IMR-90 (cell line): ENCODE data around the gene AKAP5. TPM values are rescaled to one million over a fixed set of nuclear protein-coding genes. Genes with fewer than 3 reads are reported as not detected.

Experiments
- ATAC-seq: fragments of 200-7000 bp; cut with Tn5 transposase; 2 replicates; pipeline ENCODE4 v1.9.1; 2020; ENCODE audit warnings: low read depth, mild to moderate bottlenecking, moderate library complexity
- BruUV-seq: library from RNA; stranded (reverse); fragments of 400-500 nt; replicated peaks from 2 replicates; lab custom pipeline; 2021; lab: Mats Ljungman, UMichigan
- CTCF ChIA-PET: fragments of 300-600 bp; formaldehyde crosslinking; extraction: SDS; loops from one replicate; lab custom pipeline; 2021; ENCODE audit warnings: antibody characterized with exemption; lab: Yijun Ruan, JAX
- POLR2A ChIA-PET: fragments of 300-600 bp; sonication (Branson Sonifier 250); formaldehyde crosslinking; loops from one replicate; lab custom pipeline; 2022; ENCODE audit warnings: antibody characterized with exemption; ENCODE audit not compliant: unreplicated experiment; lab: Charles Lee
- DNase-seq: peaks from one replicate; pipeline ENCODE4 v3.0.0; 2013
- H2AFZ ChIP-seq: replicated peaks from 2 replicates; pipeline ENCODE3; 2013; ENCODE audit warnings: low read length, mild to moderate bottlenecking; ENCODE audit not compliant: poor library complexity
- H2AK5ac ChIP-seq: 2 replicates; pipeline ENCODE4 v1.6.1; 2013; ENCODE audit warnings: low read depth, low read length, inconsistent platforms
- H2AK9ac ChIP-seq: replicated peaks from 2 replicates; pipeline ENCODE3; 2013; ENCODE audit warnings: mild to moderate bottlenecking, low read depth, low read length, moderate library complexity; ENCODE audit not compliant: poor library complexity
- H2BK120ac ChIP-seq: 2 replicates; pipeline ENCODE4 v1.6.1; 2013; ENCODE audit warnings: low read depth, low read length, inconsistent platforms
- H2BK15ac ChIP-seq: 3 replicates; pipeline ENCODE4 v1.6.1; 2013; ENCODE audit warnings: low read depth, low read length, inconsistent platforms
- H2BK20ac ChIP-seq: 2 replicates; pipeline ENCODE4 v1.6.1; 2013; ENCODE audit warnings: low read depth, mild to moderate bottlenecking, inconsistent platforms, low read length, moderate library complexity
- H2BK5ac ChIP-seq: 2 replicates; pipeline ENCODE4 v1.6.1; 2013; ENCODE audit warnings: mild to moderate bottlenecking, low read depth, low read length, inconsistent platforms; ENCODE audit not compliant: poor library complexity, severe bottlenecking
- H3K14ac ChIP-seq: replicated peaks from 2 replicates; pipeline ENCODE4 v1.6.1; 2013; ENCODE audit warnings: low read depth, low read length, inconsistent platforms
- H3K18ac ChIP-seq: 2 replicates; pipeline ENCODE4 v1.6.1; 2013; ENCODE audit warnings: low read depth, low read length, control low read depth
- H3K23ac ChIP-seq: 2 replicates; pipeline ENCODE4 v1.6.1; 2013; ENCODE audit warnings: low read depth, low read length, inconsistent platforms
- H3K27ac ChIP-seq: 2 replicates; pipeline ENCODE4 v1.5.1; 2013; ENCODE audit warnings: mild to moderate bottlenecking, control low read depth, low read length; ENCODE audit not compliant: insufficient read depth
- H3K27me3 ChIP-seq: 2 replicates; pipeline ENCODE4 v1.6.1; 2013; ENCODE audit warnings: low read length; ENCODE audit not compliant: control insufficient read depth, insufficient read depth
- H3K36me3 ChIP-seq: 2 replicates; pipeline ENCODE4 v1.6.1; 2013; ENCODE audit warnings: low read length, mixed read lengths; ENCODE audit not compliant: control insufficient read depth, insufficient read depth
- H3K4ac ChIP-seq: 2 replicates; pipeline ENCODE4 v1.6.1; 2013; ENCODE audit warnings: low read depth, low read length, inconsistent platforms
- H3K4me1 ChIP-seq: 2 replicates; pipeline ENCODE4 v1.6.1; 2013; ENCODE audit warnings: low read length, mixed read lengths; ENCODE audit not compliant: control insufficient read depth, insufficient read depth
- H3K4me2 ChIP-seq: 2 replicates; pipeline ENCODE4 v1.6.1; 2013; ENCODE audit warnings: low read depth, mild to moderate bottlenecking, control low read depth, low read length, moderate library complexity
- H3K4me3 ChIP-seq: 2 replicates; pipeline ENCODE4 v1.5.1; 2013; ENCODE audit warnings: low read depth, mild to moderate bottlenecking, control low read depth, low read length, moderate library complexity; ENCODE audit not compliant: insufficient read depth
- H3K56ac ChIP-seq: 2 replicates; pipeline ENCODE4 v1.6.1; 2013; ENCODE audit warnings: low read length, inconsistent platforms; ENCODE audit not compliant: insufficient read depth; ENCODE audit errors: extremely low read depth
- H3K79me1 ChIP-seq, 2 experiments: 2 replicates each; pipeline ENCODE4 v1.6.1; 2013; ENCODE audit warnings: low read length in 2 of 2, inconsistent platforms in 1 of 2, low read depth in 1 of 2
- H3K9ac ChIP-seq: 2 replicates; pipeline ENCODE4 v1.6.1; 2013; ENCODE audit warnings: low read depth, low read length, control low read depth
- H3K9me1 ChIP-seq: 2 replicates; pipeline ENCODE4 v1.6.1; 2013; ENCODE audit warnings: low read length, inconsistent platforms; ENCODE audit not compliant: insufficient read depth
- H3K9me3 ChIP-seq: 2 replicates; pipeline ENCODE4 v1.6.1; 2013; ENCODE audit warnings: low read length; ENCODE audit not compliant: control insufficient read depth, insufficient read depth
- H4K20me1 ChIP-seq: 2 replicates; pipeline ENCODE4 v1.6.1; 2013; ENCODE audit warnings: low read length, inconsistent platforms; ENCODE audit not compliant: insufficient read depth
- H4K5ac ChIP-seq: 2 replicates; pipeline ENCODE4 v1.6.1; 2013; ENCODE audit warnings: mild to moderate bottlenecking, low read depth, low read length, control low read depth
- H4K8ac ChIP-seq, 2 experiments: 2 replicates each; pipeline ENCODE4 v1.6.1; 2013; ENCODE audit warnings: low read depth in 2 of 2, low read length in 2 of 2, control low read depth in 1 of 2, inconsistent platforms in 1 of 2
- H4K91ac ChIP-seq: 2 replicates; pipeline ENCODE4 v1.6.1; 2013; ENCODE audit warnings: low read depth, low read length, inconsistent platforms; ENCODE audit not compliant: insufficient read depth
- BHLHE40 ChIP-seq: fragments of 150-350 bp; IDR thresholded peaks from 2 replicates; pipeline ENCODE4 v1.6.1; 2016; ENCODE audit warnings: mild to moderate bottlenecking, low read depth, low read length
- CEBPB ChIP-seq: IDR thresholded peaks from 2 replicates; pipeline ENCODE4 v1.6.1; 2012; ENCODE audit warnings: low read depth, low read length, improper control_type of control experiment
- CHD1 ChIP-seq: IDR thresholded peaks from 2 replicates; pipeline ENCODE4 v1.6.1; 2012; ENCODE audit warnings: low read depth, low read length, improper control_type of control experiment
- FOS ChIP-seq: fragments of 150-350 bp; IDR thresholded peaks from 2 replicates; pipeline ENCODE4 v1.6.1; 2016; ENCODE audit warnings: low read depth, low read length
- MAFK ChIP-seq: IDR thresholded peaks from 2 replicates; pipeline ENCODE4 v1.6.1; 2012; ENCODE audit warnings: low read depth, low read length, improper control_type of control experiment
- MAZ ChIP-seq: IDR thresholded peaks from 2 replicates; pipeline ENCODE4 v1.6.1; 2012; ENCODE audit warnings: low read depth, mild to moderate bottlenecking, low read length, improper control_type of control experiment, moderate library complexity, borderline replicate concordance
- MXI1 ChIP-seq: IDR thresholded peaks from 2 replicates; pipeline ENCODE4 v1.6.1; 2012; ENCODE audit warnings: low read depth, mild to moderate bottlenecking, low read length, moderate library complexity, borderline replicate concordance
- NFE2L2 ChIP-seq: fragments of 150-350 bp; IDR thresholded peaks from 2 replicates; pipeline ENCODE4 v1.6.1; 2016; ENCODE audit warnings: low read depth, mild to moderate bottlenecking, low read length
- POLR2A ChIP-seq: IDR thresholded peaks from 2 replicates; pipeline ENCODE4 v1.6.1; 2012; ENCODE audit warnings: mild to moderate bottlenecking, low read depth, low read length
- RAD21 ChIP-seq: IDR thresholded peaks from 2 replicates; pipeline ENCODE4 v1.6.1; 2012; ENCODE audit warnings: low read length, improper control_type of control experiment
- RCOR1 ChIP-seq: IDR thresholded peaks from 2 replicates; pipeline ENCODE4 v1.6.1; 2012; ENCODE audit warnings: mild to moderate bottlenecking, low read length, improper control_type of control experiment; ENCODE audit not compliant: insufficient replicate concordance
- RFX5 ChIP-seq: IDR thresholded peaks from 2 replicates; pipeline ENCODE4 v1.8.0; 2012; ENCODE audit warnings: low read depth, mild to moderate bottlenecking, low read length, moderate library complexity
- SMC3 ChIP-seq: fragments of 150-350 bp; IDR thresholded peaks from 2 replicates; pipeline ENCODE4 v1.6.1; 2016; ENCODE audit warnings: low read depth, mild to moderate bottlenecking, antibody characterized with exemption, low read length, moderate library complexity
- WGBS, 2 experiments: methylation state at CpG; one replicate each; pipeline versions ENCODE4 v1.1.5 to v1.1.7; 2013; ENCODE audit warnings: missing lambda C conversion rate in 2 of 2; ENCODE audit not compliant: insufficient read length in 1 of 2; ENCODE audit errors: extremely low coverage in 2 of 2; 5-methylcytosine and 5-hydroxymethylcytosine counted together
- dilution Hi-C: fragments of 300-500 bp; cut with HindIII; formaldehyde crosslinking; loops from one replicate; pipeline ENCODE4 v1.14.3; 2018; ENCODE audit warnings: low sequenced_read_pairs; ENCODE audit not compliant: unreplicated experiment
- in situ Hi-C: fragments of 300-500 bp; cut with MboI; formaldehyde crosslinking; loops from 3 replicates; pipeline ENCODE4 v1.14.3; 2019; ENCODE audit warnings: low sequenced_read_pairs, inconsistent platforms, mixed read lengths
- intact Hi-C: fragments of 100-400 bp; cut with micrococcal nuclease; formaldehyde crosslinking; loops from 2 replicates; pipeline ENCODE4 v1.10.0; 2022
- polyA plus RNA-seq, 3 experiments: library from polyadenylated mRNA; depleted of rRNA; stranded (reverse); fragments of >200 nt; gene quantifications; 2 replicates each; pipeline ENCODE4 v1.2.3, GENCODE V29; 2012; ENCODE audit warnings: low replicate concordance in 1 of 3
- total RNA-seq: library from RNA; depleted of rRNA; stranded (reverse); fragments of >200 nt; gene quantifications from 2 replicates; pipeline ENCODE4 v1.2.3, GENCODE V29; 2012
- TF ChIP-seq, protein P1 (sequence below): fragments of 150-350 bp; IDR thresholded peaks from 2 replicates; pipeline ENCODE4 v1.6.1; 2016; ENCODE audit warnings: low read depth, mild to moderate bottlenecking, low read length, moderate library complexity, borderline replicate concordance
- TF ChIP-seq, protein P2 (sequence below): conservative IDR thresholded peaks from 2 replicates; pipeline ENCODE4 v1.5.1; 2012; ENCODE audit warnings: mild to moderate bottlenecking, low read depth, low read length, improper control_type of control experiment
- TF ChIP-seq, protein P3 (sequence below): fragments of 150-350 bp; IDR thresholded peaks from 2 replicates; pipeline ENCODE4 v1.6.1; 2017; ENCODE audit warnings: mild to moderate bottlenecking, antibody characterized with exemption, low read length, low read depth

Gene AKAP5
- total and polyA plus RNA-seq, 2 of the 4 experiments (the other 2 are of a cell fraction): 0.21 to 0.72 TPM

GRCh38 chr14:64454671-64455070 lies 10.6 kb upstream of the AKAP5 start:
- H3K36me3 ChIP-seq: peaks cover 13% of the 10 kb centered on the region
- no peak overlapping the region for H3K56ac ChIP-seq
- H2BK20ac ChIP-seq: no peak overlapping the region
- dilution Hi-C loops (no loop called here), in situ Hi-C loops (no loop called here), intact Hi-C loops (no loop called here)
- H4K91ac ChIP-seq: no peak overlapping the region
- no peak overlapping the region for H3K14ac ChIP-seq
- no peak overlapping the region for H2AK5ac ChIP-seq
- H3K4me2 ChIP-seq: no peak overlapping the region
- no TSS peak for BruUV-seq
- no peaks in the 10 kb centered on the region for H3K9me3 ChIP-seq
- no peak for ATAC-seq
- H2BK5ac ChIP-seq: no peak overlapping the region
- H3K9ac ChIP-seq: no peak overlapping the region
- H3K18ac ChIP-seq: no peak overlapping the region
- H3K4me1 ChIP-seq: no peaks in the 10 kb centered on the region
- no peaks in the 10 kb centered on the region for H4K20me1 ChIP-seq
- H2BK15ac ChIP-seq: no peak overlapping the region
- no peak overlapping the region for H4K8ac ChIP-seq
- no peak overlapping the region for H2AFZ ChIP-seq
- H3K4me3 ChIP-seq: no peak overlapping the region
- H3K79me1 ChIP-seq: no peaks in the 10 kb centered on the region
- no peak for DNase-seq
- H2AK9ac ChIP-seq: no peak overlapping the region
- no peak overlapping the region for H2BK120ac ChIP-seq
- H3K23ac ChIP-seq: no peak overlapping the region
- TF ChIP-seq CHD1: no peak
- TF ChIP-seq, protein P1, sequence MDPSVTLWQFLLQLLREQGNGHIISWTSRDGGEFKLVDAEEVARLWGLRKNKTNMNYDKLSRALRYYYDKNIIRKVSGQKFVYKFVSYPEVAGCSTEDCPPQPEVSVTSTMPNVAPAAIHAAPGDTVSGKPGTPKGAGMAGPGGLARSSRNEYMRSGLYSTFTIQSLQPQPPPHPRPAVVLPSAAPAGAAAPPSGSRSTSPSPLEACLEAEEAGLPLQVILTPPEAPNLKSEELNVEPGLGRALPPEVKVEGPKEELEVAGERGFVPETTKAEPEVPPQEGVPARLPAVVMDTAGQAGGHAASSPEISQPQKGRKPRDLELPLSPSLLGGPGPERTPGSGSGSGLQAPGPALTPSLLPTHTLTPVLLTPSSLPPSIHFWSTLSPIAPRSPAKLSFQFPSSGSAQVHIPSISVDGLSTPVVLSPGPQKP: no peak
- no peak for TF ChIP-seq MAZ
- no peak for TF ChIP-seq NFE2L2
- no peak for TF ChIP-seq RCOR1
- TF ChIP-seq POLR2A: no peak
- TF ChIP-seq MXI1: no peak
- TF ChIP-seq BHLHE40: no peak
- TF ChIP-seq, protein P2, sequence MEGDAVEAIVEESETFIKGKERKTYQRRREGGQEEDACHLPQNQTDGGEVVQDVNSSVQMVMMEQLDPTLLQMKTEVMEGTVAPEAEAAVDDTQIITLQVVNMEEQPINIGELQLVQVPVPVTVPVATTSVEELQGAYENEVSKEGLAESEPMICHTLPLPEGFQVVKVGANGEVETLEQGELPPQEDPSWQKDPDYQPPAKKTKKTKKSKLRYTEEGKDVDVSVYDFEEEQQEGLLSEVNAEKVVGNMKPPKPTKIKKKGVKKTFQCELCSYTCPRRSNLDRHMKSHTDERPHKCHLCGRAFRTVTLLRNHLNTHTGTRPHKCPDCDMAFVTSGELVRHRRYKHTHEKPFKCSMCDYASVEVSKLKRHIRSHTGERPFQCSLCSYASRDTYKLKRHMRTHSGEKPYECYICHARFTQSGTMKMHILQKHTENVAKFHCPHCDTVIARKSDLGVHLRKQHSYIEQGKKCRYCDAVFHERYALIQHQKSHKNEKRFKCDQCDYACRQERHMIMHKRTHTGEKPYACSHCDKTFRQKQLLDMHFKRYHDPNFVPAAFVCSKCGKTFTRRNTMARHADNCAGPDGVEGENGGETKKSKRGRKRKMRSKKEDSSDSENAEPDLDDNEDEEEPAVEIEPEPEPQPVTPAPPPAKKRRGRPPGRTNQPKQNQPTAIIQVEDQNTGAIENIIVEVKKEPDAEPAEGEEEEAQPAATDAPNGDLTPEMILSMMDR: no peak
- no peak for TF ChIP-seq RAD21
- TF ChIP-seq, protein P3, sequence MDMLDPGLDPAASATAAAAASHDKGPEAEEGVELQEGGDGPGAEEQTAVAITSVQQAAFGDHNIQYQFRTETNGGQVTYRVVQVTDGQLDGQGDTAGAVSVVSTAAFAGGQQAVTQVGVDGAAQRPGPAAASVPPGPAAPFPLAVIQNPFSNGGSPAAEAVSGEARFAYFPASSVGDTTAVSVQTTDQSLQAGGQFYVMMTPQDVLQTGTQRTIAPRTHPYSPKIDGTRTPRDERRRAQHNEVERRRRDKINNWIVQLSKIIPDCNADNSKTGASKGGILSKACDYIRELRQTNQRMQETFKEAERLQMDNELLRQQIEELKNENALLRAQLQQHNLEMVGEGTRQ: no peak
- no peak for TF ChIP-seq FOS
- no peak for TF ChIP-seq MAFK
- TF ChIP-seq SMC3: no peak
- TF ChIP-seq CEBPB: no peak
- no peak for TF ChIP-seq RFX5
- CTCF ChIA-PET: interaction anchor here (1.1 kb wide), 1 partner anchor 11 kb away, joined by 3 read pairs; no protein-coding TSS in a partner anchor
- H3K27ac ChIP-seq: no peak overlapping the region
- H3K9me1 ChIP-seq: peaks cover 6% of the 10 kb centered on the region
- H3K4ac ChIP-seq: no peak overlapping the region
- no peak overlapping the region for H4K5ac ChIP-seq
- POLR2A ChIA-PET: interaction anchor here (0.6 kb wide), 1 partner anchor 13 kb away, joined by 3 read pairs; no protein-coding TSS in a partner anchor
- no peaks in the 10 kb centered on the region for H3K27me3 ChIP-seq
- WGBS, 2 experiments: 100% methylated on average over 3 of the region's 10 CpGs; no CpG with 5 or more reads in 1 of the 2 experiments
